Liver (tissue), 3 donors: ENCODE measurements around the gene HSD3B7.

Experiments
- EGR1 ChIP-seq, 2 donors: IDR thresholded peaks; 2 replicates each; pipeline ENCODE4 v1.6.1; 2016 to 2018; ENCODE audit warnings: antibody characterized with exemption in 2 of 2, low read depth in 2 of 2
- GABPA ChIP-seq, 2 donors: IDR thresholded peaks in 1 of 2; conservative IDR thresholded peaks in 1 of 2; 2 replicates each; pipeline ENCODE4 v1.6.1; 2016; ENCODE audit warnings: antibody characterized with exemption in 2 of 2, mild to moderate bottlenecking in 1 of 2, moderate library complexity in 1 of 2
- HNF4A ChIP-seq, 2 donors: conservative IDR thresholded peaks; 2 replicates each; pipeline ENCODE4 v1.6.1; 2016; ENCODE audit warnings: antibody characterized with exemption in 2 of 2, mild to moderate bottlenecking in 2 of 2
- HNF4G ChIP-seq: IDR thresholded peaks from 2 replicates; pipeline ENCODE4 v1.6.1; 2016; ENCODE audit warnings: antibody characterized with exemption
- JUND ChIP-seq, 2 donors: IDR thresholded peaks; 2 replicates each; pipeline ENCODE4 v1.6.1; 2016; ENCODE audit warnings: antibody characterized with exemption in 2 of 2
- RAD21 ChIP-seq, 2 donors: IDR thresholded peaks; 2 replicates each; pipeline ENCODE4 v1.6.1; 2016; ENCODE audit warnings: antibody characterized with exemption in 2 of 2, mild to moderate bottlenecking in 2 of 2
- TAF1 ChIP-seq: conservative IDR thresholded peaks from 2 replicates; pipeline ENCODE4 v1.6.1; 2016; ENCODE audit warnings: antibody characterized with exemption, mild to moderate bottlenecking
- YY1 ChIP-seq: IDR thresholded peaks from 2 replicates; pipeline ENCODE4 v1.6.1; 2016; ENCODE audit warnings: antibody characterized with exemption, mild to moderate bottlenecking
- TF ChIP-seq, protein P1 (sequence below): fragments of 150-350 bp; IDR thresholded peaks from 2 replicates; pipeline ENCODE4 v1.5.1; 2017; ENCODE audit warnings: improper control_type of control experiment, low read depth, low read length; ENCODE audit not compliant: missing input control
- TF ChIP-seq, protein P2 (sequence below): IDR thresholded peaks from 2 replicates; pipeline ENCODE4 v1.6.1; 2016; ENCODE audit warnings: antibody characterized with exemption
- TF ChIP-seq, protein P3 (sequence below): IDR thresholded peaks from 2 replicates; pipeline ENCODE4 v1.6.1; 2016; ENCODE audit warnings: antibody characterized with exemption
- TF ChIP-seq, protein P4 (sequence below): IDR thresholded peaks from 2 replicates; pipeline ENCODE4 v1.6.1; 2016; ENCODE audit warnings: antibody characterized with exemption, mild to moderate bottlenecking
- donor health status: healthy.
- donor health status: healthy.

DNA sequence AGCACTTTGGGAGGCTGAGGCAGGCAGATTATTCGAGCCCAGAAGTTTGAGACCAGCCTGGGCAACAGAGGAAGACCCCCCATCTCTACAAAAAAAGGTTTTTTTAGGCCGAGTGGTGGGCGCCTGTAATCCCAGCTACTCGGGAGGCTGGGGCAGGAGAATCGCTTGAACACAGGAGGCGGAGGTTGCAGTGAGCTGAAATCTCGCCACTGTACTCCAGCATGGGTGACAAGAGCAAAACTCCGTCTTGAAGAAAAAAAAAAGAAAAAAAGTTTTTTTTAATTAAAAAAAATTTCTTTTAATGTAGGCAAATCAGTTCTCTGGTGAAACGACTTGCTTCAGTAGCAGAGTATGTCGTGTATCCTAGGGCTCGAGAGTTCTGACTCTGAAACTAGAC lies 10.9 kb downstream of the HSD3B7 start:
- TF ChIP-seq, protein P1, sequence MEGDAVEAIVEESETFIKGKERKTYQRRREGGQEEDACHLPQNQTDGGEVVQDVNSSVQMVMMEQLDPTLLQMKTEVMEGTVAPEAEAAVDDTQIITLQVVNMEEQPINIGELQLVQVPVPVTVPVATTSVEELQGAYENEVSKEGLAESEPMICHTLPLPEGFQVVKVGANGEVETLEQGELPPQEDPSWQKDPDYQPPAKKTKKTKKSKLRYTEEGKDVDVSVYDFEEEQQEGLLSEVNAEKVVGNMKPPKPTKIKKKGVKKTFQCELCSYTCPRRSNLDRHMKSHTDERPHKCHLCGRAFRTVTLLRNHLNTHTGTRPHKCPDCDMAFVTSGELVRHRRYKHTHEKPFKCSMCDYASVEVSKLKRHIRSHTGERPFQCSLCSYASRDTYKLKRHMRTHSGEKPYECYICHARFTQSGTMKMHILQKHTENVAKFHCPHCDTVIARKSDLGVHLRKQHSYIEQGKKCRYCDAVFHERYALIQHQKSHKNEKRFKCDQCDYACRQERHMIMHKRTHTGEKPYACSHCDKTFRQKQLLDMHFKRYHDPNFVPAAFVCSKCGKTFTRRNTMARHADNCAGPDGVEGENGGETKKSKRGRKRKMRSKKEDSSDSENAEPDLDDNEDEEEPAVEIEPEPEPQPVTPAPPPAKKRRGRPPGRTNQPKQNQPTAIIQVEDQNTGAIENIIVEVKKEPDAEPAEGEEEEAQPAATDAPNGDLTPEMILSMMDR, result no peak
- TF ChIP-seq GABPA (IDR thresholded peaks at IDR 0.05 in 1 of 2, conservative IDR thresholded peaks at IDR 0.05 in 1 of 2), result no peak
- TF ChIP-seq YY1, result no peak
- TF ChIP-seq, protein P2, sequence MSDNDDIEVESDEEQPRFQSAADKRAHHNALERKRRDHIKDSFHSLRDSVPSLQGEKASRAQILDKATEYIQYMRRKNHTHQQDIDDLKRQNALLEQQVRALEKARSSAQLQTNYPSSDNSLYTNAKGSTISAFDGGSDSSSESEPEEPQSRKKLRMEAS, result no peak
- TF ChIP-seq TAF1, result no peak
- TF ChIP-seq, protein P3, sequence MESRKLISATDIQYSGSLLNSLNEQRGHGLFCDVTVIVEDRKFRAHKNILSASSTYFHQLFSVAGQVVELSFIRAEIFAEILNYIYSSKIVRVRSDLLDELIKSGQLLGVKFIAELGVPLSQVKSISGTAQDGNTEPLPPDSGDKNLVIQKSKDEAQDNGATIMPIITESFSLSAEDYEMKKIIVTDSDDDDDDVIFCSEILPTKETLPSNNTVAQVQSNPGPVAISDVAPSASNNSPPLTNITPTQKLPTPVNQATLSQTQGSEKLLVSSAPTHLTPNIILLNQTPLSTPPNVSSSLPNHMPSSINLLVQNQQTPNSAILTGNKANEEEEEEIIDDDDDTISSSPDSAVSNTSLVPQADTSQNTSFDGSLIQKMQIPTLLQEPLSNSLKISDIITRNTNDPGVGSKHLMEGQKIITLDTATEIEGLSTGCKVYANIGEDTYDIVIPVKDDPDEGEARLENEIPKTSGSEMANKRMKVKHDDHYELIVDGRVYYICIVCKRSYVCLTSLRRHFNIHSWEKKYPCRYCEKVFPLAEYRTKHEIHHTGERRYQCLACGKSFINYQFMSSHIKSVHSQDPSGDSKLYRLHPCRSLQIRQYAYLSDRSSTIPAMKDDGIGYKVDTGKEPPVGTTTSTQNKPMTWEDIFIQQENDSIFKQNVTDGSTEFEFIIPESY, result no peak
- no peak for TF ChIP-seq EGR1 (IDR thresholded peaks at IDR 0.05; ENCODE audit: low read depth in 2 of 2)
- TF ChIP-seq RAD21 (IDR thresholded peaks at IDR 0.05), result no peak
- TF ChIP-seq HNF4G, result no peak
- TF ChIP-seq, protein P4, sequence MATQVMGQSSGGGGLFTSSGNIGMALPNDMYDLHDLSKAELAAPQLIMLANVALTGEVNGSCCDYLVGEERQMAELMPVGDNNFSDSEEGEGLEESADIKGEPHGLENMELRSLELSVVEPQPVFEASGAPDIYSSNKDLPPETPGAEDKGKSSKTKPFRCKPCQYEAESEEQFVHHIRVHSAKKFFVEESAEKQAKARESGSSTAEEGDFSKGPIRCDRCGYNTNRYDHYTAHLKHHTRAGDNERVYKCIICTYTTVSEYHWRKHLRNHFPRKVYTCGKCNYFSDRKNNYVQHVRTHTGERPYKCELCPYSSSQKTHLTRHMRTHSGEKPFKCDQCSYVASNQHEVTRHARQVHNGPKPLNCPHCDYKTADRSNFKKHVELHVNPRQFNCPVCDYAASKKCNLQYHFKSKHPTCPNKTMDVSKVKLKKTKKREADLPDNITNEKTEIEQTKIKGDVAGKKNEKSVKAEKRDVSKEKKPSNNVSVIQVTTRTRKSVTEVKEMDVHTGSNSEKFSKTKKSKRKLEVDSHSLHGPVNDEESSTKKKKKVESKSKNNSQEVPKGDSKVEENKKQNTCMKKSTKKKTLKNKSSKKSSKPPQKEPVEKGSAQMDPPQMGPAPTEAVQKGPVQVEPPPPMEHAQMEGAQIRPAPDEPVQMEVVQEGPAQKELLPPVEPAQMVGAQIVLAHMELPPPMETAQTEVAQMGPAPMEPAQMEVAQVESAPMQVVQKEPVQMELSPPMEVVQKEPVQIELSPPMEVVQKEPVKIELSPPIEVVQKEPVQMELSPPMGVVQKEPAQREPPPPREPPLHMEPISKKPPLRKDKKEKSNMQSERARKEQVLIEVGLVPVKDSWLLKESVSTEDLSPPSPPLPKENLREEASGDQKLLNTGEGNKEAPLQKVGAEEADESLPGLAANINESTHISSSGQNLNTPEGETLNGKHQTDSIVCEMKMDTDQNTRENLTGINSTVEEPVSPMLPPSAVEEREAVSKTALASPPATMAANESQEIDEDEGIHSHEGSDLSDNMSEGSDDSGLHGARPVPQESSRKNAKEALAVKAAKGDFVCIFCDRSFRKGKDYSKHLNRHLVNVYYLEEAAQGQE, result no peak
- TF ChIP-seq HNF4A (conservative IDR thresholded peaks at IDR 0.05), result no peak
- no peak for TF ChIP-seq JUND (IDR thresholded peaks at IDR 0.05)
